H1 (cell line): Measurements from ENCODE around the gene FAM228A. TPM values are rescaled to one million over a fixed set of nuclear protein-coding genes. Genes with fewer than 3 reads are reported as not detected.

Experiments
- NRF1 ChIP-seq: IDR thresholded peaks from 2 replicates; pipeline ENCODE4 v1.6.1; 2011; ENCODE audit warnings: mild to moderate bottlenecking, low read depth, low read length, improper control_type of control experiment
- ZNF274 ChIP-seq: IDR thresholded peaks from 2 replicates; pipeline ENCODE4 v1.7.0; 2012; ENCODE audit warnings: low read length, borderline replicate concordance; ENCODE audit errors: extremely low read depth
- polyA plus RNA-seq, 7 experiments: library from polyadenylated mRNA; depleted of rRNA in 3 of 7; stranded (reverse) in 5 of 7; unstranded in 2 of 7; fragments of >200 nt in 5 of 7; fragments of 200-250 nt in 2 of 7; gene quantifications; 1 replicate in 5 of 7; 2 replicates in 1 of 7; 4 replicates in 1 of 7; pipeline versions ENCODE4 v1.2.1 to v1.2.3, GENCODE V29; 2011 to 2013; ENCODE audit warnings: missing spikeins in 2 of 7, mixed read lengths in 2 of 7
- total RNA-seq: library from RNA; stranded (reverse); fragmentation: NEBNext Ultra II Directional; extraction: Animal tissue kit (Norgen Biotek cat#: 25700); gene quantifications from 2 replicates; pipeline ENCODE4 v1.2.1, GENCODE V29; 2021

Gene FAM228A
- total and polyA plus RNA-seq, 2 of the 8 experiments (the other 6 are each of a cell fraction or from before 2014, with no cell fraction given) = not detected

DNA sequence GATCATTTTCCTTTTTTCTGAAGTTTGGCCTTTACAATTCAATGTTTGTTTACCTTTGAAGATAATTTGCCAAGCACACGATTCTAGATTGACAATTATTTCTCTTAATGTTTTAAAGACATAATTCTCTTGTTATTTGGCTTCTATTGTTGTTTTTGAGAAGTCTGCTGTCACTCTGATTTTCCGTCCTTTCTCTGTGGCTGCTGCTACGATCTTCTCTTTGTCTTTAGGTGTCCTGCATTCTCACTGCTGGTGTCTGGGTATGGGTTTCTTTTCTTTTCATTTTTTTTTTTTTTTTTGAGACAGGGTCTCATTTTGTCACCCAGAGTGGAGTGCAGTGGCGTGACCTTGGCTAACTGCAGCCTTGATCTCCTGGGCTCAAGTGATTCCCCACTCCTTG lies 15.1 kb upstream of the FAM228A start (continued):
- no peak for TF ChIP-seq ZNF274
- no peak for TF ChIP-seq NRF1
